ENCODE measurements around the gene FILIP1L.
"Not testable (repeated sequence)": the region's sequence is repeated elsewhere in the genome, so short reads cannot be mapped to it uniquely, and the experiment has no call there.

Gene FILIP1L

GRCh38 chr3:99856437-99857220 is 257.7 kb downstream of the FILIP1L start:
- DNase-seq: no peak

DNA sequence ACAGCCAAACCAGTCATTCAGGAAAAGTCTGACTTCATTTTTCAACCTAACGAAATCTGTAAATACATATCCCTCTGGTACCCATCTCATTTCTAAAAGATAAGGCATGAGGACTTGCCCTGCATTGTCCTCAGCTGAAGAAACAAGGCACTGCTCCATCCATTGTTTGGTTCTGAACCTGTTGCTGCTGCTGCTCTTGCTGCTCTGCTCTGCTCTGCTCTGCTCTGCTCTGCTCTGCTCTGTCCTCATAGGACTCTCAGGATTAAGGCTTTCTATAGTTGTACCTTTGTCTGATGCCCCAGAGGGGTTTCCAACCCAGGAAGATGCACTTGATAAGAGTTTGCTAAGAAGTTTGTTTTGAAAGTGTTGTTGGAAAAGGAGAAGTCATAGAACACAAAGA is 258.4 kb downstream of the FILIP1L start:
- DNase-seq: no peak

DNA sequence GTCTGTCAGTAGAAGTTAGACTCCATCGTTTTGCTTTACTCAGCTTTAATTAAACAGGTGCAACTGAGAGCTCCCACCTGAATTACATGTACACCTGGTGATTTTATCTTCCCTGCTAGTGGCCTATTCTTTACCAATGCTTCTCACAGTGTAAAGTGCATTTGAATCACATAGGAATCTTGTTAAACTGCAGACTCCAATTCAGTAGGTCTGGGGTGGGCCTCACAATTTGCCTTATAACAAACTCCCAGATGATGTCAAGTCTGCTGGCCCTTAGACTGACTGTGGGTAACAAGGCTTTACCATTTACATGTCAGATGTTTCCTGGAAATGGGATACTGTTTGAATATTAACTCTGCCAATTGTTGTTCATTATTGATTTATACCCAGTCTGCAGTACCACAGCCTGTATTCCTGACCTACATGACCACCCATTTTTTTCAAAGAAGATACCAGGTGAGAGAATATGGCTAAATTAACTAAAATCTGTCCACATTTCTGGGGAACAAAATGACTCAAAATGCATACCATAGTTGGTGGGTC is 259.5 kb downstream of the FILIP1L start:
- DNase-seq: no peak

GRCh38 chr3:99852851-99853250 is 261.4 kb downstream of the FILIP1L start:
- DNase-seq: no peak

DNA sequence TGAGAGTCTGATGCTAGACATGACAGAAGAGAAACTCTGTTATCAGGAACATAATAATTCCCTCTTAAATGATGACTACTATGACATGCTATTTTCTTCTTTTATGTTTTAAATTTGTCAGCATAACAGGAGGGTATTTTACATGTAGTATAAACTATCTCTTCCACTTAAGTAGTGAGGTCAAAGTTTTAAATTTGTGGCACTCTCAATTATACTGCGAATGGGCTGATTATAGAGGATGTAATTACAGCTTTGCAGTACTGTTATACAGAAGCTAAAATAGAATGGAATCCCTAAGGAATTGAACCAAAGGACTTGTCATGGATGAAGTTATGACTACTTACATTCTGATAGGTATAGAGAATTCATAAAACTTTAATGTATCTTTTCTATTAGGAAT is 262.3 kb downstream of the FILIP1L start:
- no peak for DNase-seq

DNA sequence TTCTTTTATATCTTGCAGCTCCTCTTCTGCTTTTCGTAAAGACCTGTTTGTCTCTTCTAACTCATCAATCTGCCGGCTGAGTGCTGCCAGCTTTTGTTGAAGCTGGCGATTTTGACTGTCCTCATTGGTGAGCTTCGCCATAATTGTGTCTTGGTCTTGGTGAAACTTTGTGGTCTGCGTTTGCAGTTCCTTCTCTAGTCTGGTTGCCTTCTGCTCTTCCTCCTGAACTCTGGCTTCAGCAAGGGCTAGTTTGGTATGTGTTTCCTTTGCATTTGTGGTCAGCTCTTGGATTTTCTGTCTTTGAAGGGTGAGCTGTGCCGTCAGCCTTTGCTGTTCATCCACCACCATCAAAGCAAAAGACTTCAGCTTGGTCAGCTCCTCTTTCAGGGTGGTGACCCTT is 263.7 kb downstream of the FILIP1L start:
- DNase-seq: peak; percentile 67

- DNase-seq: no peak
Observed at GRCh38 chr3:99848433-99848832, 265.9 kb downstream of the FILIP1L start.

DNA sequence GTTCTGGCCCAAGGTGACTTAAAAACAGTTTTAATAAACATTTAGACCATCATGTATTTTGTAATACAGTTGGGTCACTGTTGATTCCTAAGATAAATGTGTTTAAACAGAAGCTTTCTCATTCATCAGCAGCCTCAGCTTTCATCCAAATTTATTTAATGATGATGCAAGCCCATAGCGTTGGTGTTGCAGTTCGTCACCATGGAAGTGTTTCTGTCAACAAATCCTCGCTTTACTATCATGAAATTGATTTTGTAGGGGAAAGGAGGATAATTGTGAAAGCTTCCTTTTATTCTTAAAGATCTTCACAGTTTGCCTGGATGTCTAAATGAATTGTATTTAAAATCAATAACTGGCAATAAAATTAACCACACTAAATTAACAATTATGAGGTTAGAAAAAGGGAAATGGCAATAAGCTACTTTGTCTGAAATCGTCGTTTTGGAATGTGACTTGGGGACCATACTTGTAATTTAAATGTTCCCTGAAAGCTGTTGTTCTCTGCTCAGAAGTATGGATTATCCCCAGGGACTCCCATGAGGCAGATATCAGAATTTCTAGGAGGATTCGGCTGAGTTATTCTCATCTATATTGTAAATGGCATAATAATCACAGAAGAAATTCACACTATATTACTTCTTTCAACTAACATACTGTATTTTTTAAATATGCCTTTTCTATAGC is 267.7 kb downstream of the FILIP1L start:
- no peak for DNase-seq

DNA sequence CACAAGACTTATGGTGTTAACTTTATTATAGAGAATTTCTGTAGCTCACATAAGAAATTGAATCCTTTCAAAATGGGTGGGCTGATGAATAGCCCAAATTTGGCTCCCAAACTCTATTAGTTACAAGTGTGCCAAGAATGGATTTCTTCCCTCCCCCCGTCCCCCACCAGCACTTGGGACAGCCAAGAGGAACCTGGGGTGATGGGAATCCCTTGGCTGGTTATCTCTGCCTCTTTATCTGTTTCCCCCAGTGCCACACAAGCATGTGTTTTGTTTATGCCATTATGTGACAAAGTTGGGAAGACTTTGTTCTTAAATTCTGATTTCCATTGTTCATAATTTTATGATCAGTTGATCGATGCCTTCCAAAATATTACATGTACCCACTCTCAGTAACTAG is 268.3 kb downstream of the FILIP1L start:
- no peak for DNase-seq

- DNase-seq: no peak
Observed at GRCh38 chr3:99845331-99845730, 269.0 kb downstream of the FILIP1L start.

DNA sequence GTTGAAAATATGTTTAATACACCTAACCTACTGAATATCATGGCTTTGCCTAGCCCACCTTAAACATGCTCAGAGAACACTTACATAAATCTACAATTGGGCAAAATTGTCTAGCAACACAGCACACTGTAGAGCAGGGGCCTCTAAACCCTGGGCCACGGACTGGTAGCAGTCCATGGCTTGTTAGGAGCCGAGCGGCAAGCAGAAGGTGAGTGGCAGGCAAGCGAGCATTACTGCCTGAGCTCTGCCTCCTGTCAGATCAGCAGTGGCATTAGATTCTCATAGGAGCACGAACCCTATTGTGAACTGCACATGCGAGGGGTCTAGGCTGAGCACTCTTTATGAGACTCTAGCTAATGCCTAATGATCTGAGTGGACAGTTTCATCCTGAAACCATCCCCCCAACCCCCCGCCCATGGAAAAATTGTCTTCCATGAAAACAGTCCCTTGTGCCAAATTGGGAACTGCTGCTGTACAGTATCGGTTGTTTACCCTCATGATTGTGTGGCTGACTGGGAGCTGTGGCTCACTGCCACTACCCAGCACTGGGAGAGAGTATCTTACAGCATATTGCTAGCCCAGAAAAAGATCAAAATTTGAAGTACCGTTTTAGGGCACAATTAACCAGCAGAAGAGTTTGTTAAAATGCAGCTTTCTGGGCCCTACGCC is 270.6 kb downstream of the FILIP1L start:
- DNase-seq: no peak

DNA sequence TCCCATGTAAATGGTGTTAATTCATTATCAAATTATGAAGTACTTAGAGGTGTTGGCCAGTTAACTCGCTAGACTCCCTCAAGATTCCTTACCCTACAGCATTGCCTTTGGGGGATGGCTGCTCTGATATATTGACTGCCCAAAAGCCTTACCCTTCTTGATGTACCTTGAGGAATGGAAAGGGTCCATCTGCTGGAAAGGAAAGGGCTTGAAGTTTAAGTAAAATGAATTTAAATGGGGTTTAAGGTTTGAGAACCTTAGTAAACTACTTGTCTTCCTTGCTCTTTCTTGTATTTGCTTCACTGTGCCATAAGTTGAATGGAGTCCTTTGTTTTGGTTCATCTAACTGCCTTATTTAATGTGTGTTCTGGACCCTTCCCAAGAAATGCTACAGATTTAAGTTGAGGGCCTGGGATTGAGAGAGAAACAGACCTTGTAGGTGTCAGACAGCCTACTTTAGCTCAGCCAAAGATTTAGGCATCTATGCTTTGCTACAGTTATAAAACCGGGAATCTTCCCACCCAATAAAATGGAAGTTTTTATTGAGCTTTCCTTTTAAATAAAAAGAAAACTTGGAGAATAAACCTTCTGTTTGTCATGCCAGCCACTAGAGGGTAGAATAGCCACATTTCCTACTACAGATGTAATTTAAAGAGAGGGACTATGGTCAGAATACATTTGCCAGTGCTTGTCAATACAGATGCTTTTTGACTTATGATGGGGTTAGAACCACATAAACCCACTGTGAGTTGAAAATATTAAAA is 271.3 kb downstream of the FILIP1L start:
- DNase-seq: no peak

- DNase-seq: not testable (repeated sequence)
Observed at GRCh38 chr3:99841949-99842348, 272.4 kb downstream of the FILIP1L start.

GRCh38 chr3:99839613-99840012 is 274.7 kb downstream of the FILIP1L start:
- DNase-seq: no peak

GRCh38 chr3:99838755-99839154 is 275.5 kb downstream of the FILIP1L start:
- no peak for DNase-seq

- no peak for DNase-seq
Observed at GRCh38 chr3:99837715-99838114, 276.6 kb downstream of the FILIP1L start.

DNA sequence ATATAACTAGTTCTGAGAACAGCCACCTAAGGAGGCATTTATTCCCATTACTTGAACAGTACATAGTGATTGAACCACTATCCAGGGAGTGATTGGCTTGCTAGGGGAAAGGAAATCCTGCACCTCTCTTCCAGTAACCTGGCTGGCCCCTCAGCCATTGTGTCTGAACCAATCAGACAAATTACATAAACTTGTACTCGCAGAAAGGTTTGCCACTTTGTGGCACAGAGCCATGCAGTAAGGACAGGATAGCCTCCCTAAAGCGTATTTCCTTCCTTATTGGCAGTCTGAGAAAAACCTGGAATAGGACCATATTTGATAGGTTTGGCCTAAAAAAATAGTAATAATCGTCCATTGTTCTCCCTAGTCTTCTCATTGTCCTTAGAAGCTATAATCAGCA is 277.6 kb downstream of the FILIP1L start:
- DNase-seq: no peak

- DNase-seq: no peak
Observed at GRCh38 chr3:99834211-99834957, 279.9 kb downstream of the FILIP1L start.

GRCh38 chr3:99833617-99834205 is 280.6 kb downstream of the FILIP1L start:
- no peak for DNase-seq

- DNase-seq: no peak
Observed at GRCh38 chr3:99829844-99830243, 284.5 kb downstream of the FILIP1L start.

GRCh38 chr3:99825004-99825640 is 289.2 kb downstream of the FILIP1L start:
- DNase-seq: no peak

Data from islet precursor cell (in vitro differentiated cells).